Thyroid gland (tissue), 4 donors: ENCODE measurements around the gene RBMS1. TPM values are rescaled to one million over a fixed set of nuclear protein-coding genes. Genes with fewer than 3 reads are reported as not detected.

Experiments
- DNase-seq, 2 donors: peaks; one replicate each; pipeline ENCODE4 v3.0.0-alpha.2; 2019
- H3K27ac ChIP-seq, 3 donors: fragments of 200-600 bp; sonication (generic); 1 replicate in 2 of 3; 2 replicates in 1 of 3; pipeline ENCODE4 v1.5.1; 2016 to 2019; ENCODE audit warnings: mild to moderate bottlenecking in 1 of 3, moderate library complexity in 1 of 3
- H3K27me3 ChIP-seq: fragments of 200-600 bp; sonication (generic); one replicate; pipeline ENCODE4 v1.5.1; 2019
- H3K36me3 ChIP-seq, 2 donors: fragments of 200-600 bp; sonication (generic); one replicate each; pipeline ENCODE4 v1.5.1; 2016 to 2019
- H3K4me1 ChIP-seq, 2 donors: fragments of 200-600 bp; sonication (generic); one replicate each; pipeline ENCODE4 v1.5.1; 2017 to 2019
- H3K4me3 ChIP-seq, 3 donors: fragments of 200-600 bp; sonication (generic); replicated peaks in 1 of 3; 1 replicate in 2 of 3; 2 replicates in 1 of 3; pipeline ENCODE4 v1.5.1; 2016; ENCODE audit warnings: mild to moderate bottlenecking in 1 of 3
- H3K9me3 ChIP-seq: fragments of 200-600 bp; sonication (generic); one replicate; pipeline ENCODE4 v1.5.1; 2017
- POLR2A ChIP-seq, 2 donors: fragments of 450-650 bp; IDR thresholded peaks; one replicate each; pipeline ENCODE4 v1.6.1; 2017; ENCODE audit warnings: antibody characterized with exemption in 2 of 2, mild to moderate bottlenecking in 2 of 2, moderate library complexity in 1 of 2
- WGBS, 2 donors: methylation state at CpG; one replicate each; pipeline ENCODE4 v1.1.5; 2017; 5-methylcytosine and 5-hydroxymethylcytosine counted together
- intact Hi-C: fragments of 100-400 bp; cut with DNase I; formaldehyde crosslinking; loops from one replicate; pipeline ENCODE4 v1.15.1; 2023
- total RNA-seq, 4 donors: library from RNA; depleted of rRNA; stranded (reverse); fragments of >200 nt; gene quantifications; one replicate each; pipeline ENCODE4 v1.2.3, GENCODE V29; 2016
- TF ChIP-seq, protein P1 (sequence below), 6 experiments: fragments of 200-600 bp in 3 of 6; fragments of 450-650 bp in 3 of 6; sonication (generic) in 3 of 6; IDR thresholded peaks; one replicate each; pipeline ENCODE4 v1.5.1; 2016 to 2019; ENCODE audit warnings: antibody characterized with exemption in 6 of 6, mild to moderate bottlenecking in 2 of 6, inconsistent platforms in 1 of 6, moderate library complexity in 1 of 6

The RBMS1 gene
- total RNA-seq, 4 donors from 2014 or later: 50.9 to 80.1 (median 69.0) TPM

DNA sequence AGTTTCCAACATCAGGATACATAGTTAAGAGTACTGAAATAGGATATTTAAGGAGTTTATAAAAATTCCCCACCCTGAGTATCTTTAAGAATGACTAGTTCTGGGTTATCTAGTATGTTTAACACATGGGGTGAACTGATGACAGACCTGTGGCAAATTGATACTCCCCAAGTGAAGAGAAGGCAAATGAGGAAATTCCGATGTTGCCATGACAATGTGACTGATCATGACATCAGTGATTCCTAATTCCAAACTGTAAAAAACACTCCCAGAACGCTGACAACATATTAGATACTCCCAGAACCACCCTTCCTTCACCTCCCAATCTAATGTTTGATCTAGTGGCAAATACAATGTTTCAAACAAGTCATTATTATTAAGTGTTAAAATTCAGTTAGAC, 77.6 kb downstream of the RBMS1 start:
- WGBS, 2 donors: 80 to 82% methylated on average over 2 of the region's 2 CpGs
- TF ChIP-seq, protein P1, sequence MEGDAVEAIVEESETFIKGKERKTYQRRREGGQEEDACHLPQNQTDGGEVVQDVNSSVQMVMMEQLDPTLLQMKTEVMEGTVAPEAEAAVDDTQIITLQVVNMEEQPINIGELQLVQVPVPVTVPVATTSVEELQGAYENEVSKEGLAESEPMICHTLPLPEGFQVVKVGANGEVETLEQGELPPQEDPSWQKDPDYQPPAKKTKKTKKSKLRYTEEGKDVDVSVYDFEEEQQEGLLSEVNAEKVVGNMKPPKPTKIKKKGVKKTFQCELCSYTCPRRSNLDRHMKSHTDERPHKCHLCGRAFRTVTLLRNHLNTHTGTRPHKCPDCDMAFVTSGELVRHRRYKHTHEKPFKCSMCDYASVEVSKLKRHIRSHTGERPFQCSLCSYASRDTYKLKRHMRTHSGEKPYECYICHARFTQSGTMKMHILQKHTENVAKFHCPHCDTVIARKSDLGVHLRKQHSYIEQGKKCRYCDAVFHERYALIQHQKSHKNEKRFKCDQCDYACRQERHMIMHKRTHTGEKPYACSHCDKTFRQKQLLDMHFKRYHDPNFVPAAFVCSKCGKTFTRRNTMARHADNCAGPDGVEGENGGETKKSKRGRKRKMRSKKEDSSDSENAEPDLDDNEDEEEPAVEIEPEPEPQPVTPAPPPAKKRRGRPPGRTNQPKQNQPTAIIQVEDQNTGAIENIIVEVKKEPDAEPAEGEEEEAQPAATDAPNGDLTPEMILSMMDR (IDR thresholded peaks at IDR 0.05): no peak
- H3K9me3 ChIP-seq: no peaks in the 10 kb centered on the region

DNA sequence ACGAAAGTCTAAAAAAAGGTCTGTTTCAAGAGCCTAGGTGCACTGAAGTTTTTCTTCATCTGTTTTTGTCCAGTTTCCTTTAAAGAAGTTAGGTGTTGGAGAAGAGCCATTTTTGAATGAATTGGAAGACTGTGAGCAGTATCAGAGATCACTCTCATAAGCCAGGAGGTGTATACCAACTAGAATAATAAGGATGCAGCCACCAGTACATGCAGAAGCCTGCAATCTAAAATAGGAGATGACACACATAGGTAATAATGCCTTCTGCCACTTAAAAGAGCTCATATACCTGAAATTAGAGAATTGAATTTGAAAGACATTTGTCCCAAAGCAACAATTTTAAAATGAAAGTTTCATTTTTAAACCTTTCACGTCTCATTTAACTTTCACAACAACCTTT, 81.7 kb downstream of the RBMS1 start:
- Histone ChIP-seq H3K27ac (peak overlapping the region in 2 of 3 donors; percentile 46 to 53), H3K4me3 (no peak overlapping the region), H3K27me3 (no peaks in the 10 kb centered on the region), H3K9me3 (no peaks in the 10 kb centered on the region), H3K4me1 (peaks cover 14 to 22% of the 10 kb centered on the region in 2 donors), H3K36me3 (no peaks in the 10 kb centered on the region)
- intact Hi-C loops: no loop called here
- 54 to 58% methylated on average over 2 of the region's 2 CpGs for WGBS, 2 donors
- TF ChIP-seq, protein P1 (IDR thresholded peaks at IDR 0.05): no peak
- no peak for TF ChIP-seq POLR2A (IDR thresholded peaks at IDR 0.05)
- DNase-seq: no peak

More for the DNA sequence above, 77.6 kb downstream of the RBMS1 start:
- DNase-seq: no peak
- no peak overlapping the region for H3K4me3 ChIP-seq
- no peak overlapping the region for H3K27ac ChIP-seq
- H3K36me3 ChIP-seq: no peaks in the 10 kb centered on the region
- H3K27me3 ChIP-seq: no peaks in the 10 kb centered on the region
- H3K4me1 ChIP-seq: peaks cover 11 to 12% of the 10 kb centered on the region in 2 donors
- intact Hi-C loops: no loop called here

DNA sequence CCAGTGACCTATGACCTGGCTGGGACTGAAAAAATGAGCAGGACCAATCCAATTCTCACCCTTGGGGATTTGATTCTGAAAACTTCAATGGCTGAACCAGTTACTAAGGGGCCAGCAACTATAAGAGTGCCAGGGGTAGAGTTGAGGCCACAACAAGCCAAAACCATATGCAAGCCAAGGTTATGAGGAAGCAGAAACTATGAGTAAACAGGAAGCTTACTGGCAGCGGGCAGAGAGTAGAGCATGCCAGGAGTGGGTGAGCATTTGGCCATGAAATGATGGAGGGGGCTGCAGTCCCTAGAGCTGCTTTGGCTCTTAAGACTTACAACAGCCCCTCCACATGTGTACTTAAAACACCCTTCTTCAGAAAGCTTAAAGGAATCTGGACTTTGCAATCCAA, 82.4 kb downstream of the RBMS1 start:
- Histone ChIP-seq H3K4me3 (no peak overlapping the region), H3K9me3 (no peaks in the 10 kb centered on the region), H3K27me3 (no peaks in the 10 kb centered on the region), H3K27ac (peak overlapping the region; percentile 7 to 53 (median 46)), H3K4me1 (peaks cover 19 to 22% of the 10 kb centered on the region in 2 donors), H3K36me3 (no peaks in the 10 kb centered on the region)
- DNase-seq: peak in 1 of 2 donors; percentile 13
- TF ChIP-seq POLR2A (IDR thresholded peaks at IDR 0.05): no peak
- TF ChIP-seq, protein P1 (IDR thresholded peaks at IDR 0.05): no peak
- intact Hi-C loops: no loop called here
- 10 to 38% methylated on average over 1 of the region's 1 CpG for WGBS, 2 donors

DNA sequence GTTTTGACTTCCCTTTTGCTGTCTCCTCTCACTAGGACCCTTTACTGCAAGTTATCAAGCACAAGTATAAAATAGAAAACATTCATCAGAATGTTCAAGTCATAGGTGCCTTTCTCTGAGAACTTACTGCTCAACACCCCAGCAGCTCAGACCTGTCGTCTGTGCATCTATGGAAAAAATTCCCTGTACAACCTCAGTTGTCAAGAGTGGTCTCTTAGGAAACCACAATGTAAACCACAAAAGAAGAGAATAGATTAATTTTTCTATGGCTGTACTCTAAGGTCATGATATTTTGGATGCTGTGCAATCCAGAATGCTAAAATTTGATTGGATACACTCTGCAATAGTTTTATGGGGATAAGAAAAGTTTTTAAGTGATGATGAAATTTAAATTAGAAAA, 84.1 kb downstream of the RBMS1 start:
- no peaks in the 10 kb centered on the region for H3K36me3 ChIP-seq
- no peaks in the 10 kb centered on the region for H3K27me3 ChIP-seq
- H3K4me1 ChIP-seq: peaks cover 22 to 27% of the 10 kb centered on the region in 2 donors
- no peak overlapping the region for H3K4me3 ChIP-seq
- DNase-seq: no peak
- intact Hi-C loops: loop anchor here (10.0 kb wide), 1 partner anchor 75 kb away; no protein-coding TSS in a partner anchor
- H3K9me3 ChIP-seq: no peaks in the 10 kb centered on the region
- H3K27ac ChIP-seq: no peak overlapping the region
- TF ChIP-seq, protein P1 (IDR thresholded peaks at IDR 0.05): no peak
- TF ChIP-seq POLR2A (IDR thresholded peaks at IDR 0.05): no peak
- 76 to 88% methylated on average over 1 of the region's 1 CpG for whole genome bisulfite sequencing, 2 donors

DNA sequence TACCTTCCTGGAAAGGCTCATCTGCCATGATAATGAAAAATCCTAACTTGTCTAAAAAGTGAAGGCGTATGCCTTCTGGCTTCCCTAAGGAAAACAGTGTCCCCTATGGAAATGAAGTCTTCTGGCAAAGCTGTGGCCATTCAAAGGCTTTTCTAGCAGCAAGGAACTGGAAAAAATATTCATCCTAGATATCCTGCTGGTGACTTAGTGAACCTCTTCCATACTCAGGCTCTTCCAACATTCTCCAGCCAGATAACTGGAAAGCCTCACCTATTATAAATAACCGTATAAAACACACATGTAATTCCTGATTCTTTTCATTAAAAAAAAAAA, 84.7 kb downstream of the RBMS1 start:
- Histone ChIP-seq H3K27ac (peak overlapping the region in 2 of 3 donors; percentile 76 to 94), H3K36me3 (no peaks in the 10 kb centered on the region), H3K9me3 (no peaks in the 10 kb centered on the region), H3K4me1 (peaks cover 26 to 30% of the 10 kb centered on the region in 2 donors), H3K27me3 (no peaks in the 10 kb centered on the region), H3K4me3 (no peak overlapping the region)
- no peak for TF ChIP-seq POLR2A (IDR thresholded peaks at IDR 0.05)
- TF ChIP-seq, protein P1 (IDR thresholded peaks at IDR 0.05): no peak
- intact Hi-C loops: loop anchor here (10.0 kb wide), 1 partner anchor 74 kb away; no protein-coding TSS in a partner anchor
- 77 to 92% methylated on average over 2 of the region's 2 CpGs for WGBS, 2 donors
- DNase-seq: no peak
